Activated B cell treated with CpG ODN at 0.5 μM for 24 hours (primary cell): ENCODE measurements around the gene TSPAN11. TPM values are rescaled to one million over a fixed set of nuclear protein-coding genes. Genes with fewer than 3 reads are reported as not detected.

Source experiments
- ATAC-seq: fragments of 200-7000 bp; cut with Tn5 transposase; one replicate; pipeline ENCODE4 v1.10.0; 2021; ENCODE audit warnings: low read depth, mild to moderate bottlenecking, moderate library complexity
- CTCF ChIA-PET: fragments of 350-600 bp; sonication (Branson Sonifier 250); formaldehyde crosslinking; loops from one replicate; lab custom pipeline; 2021; ENCODE audit warnings: antibody characterized with exemption; lab: Charles Lee
- POLR2A ChIA-PET: fragments of 350-600 bp; sonication (Branson Sonifier 250); formaldehyde crosslinking; loops from one replicate; lab custom pipeline; 2021; ENCODE audit warnings: antibody characterized with exemption; lab: Charles Lee
- DNase-seq: peaks from one replicate; pipeline ENCODE4 v3.0.0; 2022
- H3K27ac Mint-ChIP-seq: one replicate; pipeline ENCODE4 v1.8.0; 2020; ENCODE audit warnings: mixed read lengths
- H3K27me3 Mint-ChIP-seq: one replicate; pipeline ENCODE4 v1.8.0; 2021; ENCODE audit warnings: mixed read lengths
- H3K36me3 Mint-ChIP-seq: one replicate; pipeline ENCODE4 v1.8.0; 2021; ENCODE audit warnings: low read depth, mixed read lengths
- H3K4me1 Mint-ChIP-seq: one replicate; pipeline ENCODE4 v1.8.0; 2021; ENCODE audit warnings: mixed read lengths
- H3K4me3 Mint-ChIP-seq: one replicate; pipeline ENCODE4 v1.8.0; 2020; ENCODE audit warnings: mild to moderate bottlenecking, mixed read lengths
- H3K9me3 Mint-ChIP-seq: one replicate; pipeline ENCODE4 v1.8.0; 2020; ENCODE audit warnings: mixed read lengths
- intact Hi-C: fragments of 100-400 bp; cut with micrococcal nuclease; formaldehyde crosslinking; loops from one replicate; pipeline ENCODE4 v1.15.1; 2024
- total RNA-seq: library from RNA; stranded (reverse); gene quantifications from 2 replicates; pipeline ENCODE4 v1.2.3, GENCODE V29; 2022
- TF ChIP-seq, protein P1 (sequence below): fragments of 200-600 bp; IDR thresholded peaks from one replicate; pipeline ENCODE4 v1.8.0; 2022; ENCODE audit warnings: antibody characterized with exemption, mild to moderate bottlenecking

TSPAN11 gene
- total RNA-seq, 1 donor from 2014 or later, result not detected

DNA sequence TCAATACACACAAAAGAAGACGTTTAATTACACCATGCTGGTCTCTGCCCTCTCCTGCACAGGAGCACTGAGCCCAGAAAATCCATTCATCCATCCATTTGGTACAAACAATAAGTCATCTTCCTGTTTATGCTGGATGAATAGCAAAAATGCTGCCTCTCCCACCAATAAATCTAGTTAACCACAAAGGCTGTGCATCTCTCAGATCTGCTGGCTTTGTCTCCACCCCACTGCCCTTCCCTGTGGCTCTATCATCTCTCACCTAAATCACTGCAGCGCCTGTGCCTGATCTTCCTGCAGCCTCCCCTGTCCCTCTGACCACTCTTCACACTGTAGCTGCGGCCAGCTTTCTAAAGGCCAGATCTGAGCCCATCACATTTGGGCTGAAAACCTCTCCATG lies 74.2 kb downstream of the TSPAN11 start:
- Mint-ChIP-seq H3K4me1 (no peaks in the 10 kb centered on the region), H3K36me3 (no peaks in the 10 kb centered on the region), H3K4me3 (no peak overlapping the region), H3K27ac (no peak overlapping the region), H3K27me3 (no peaks in the 10 kb centered on the region), H3K9me3 (no peaks in the 10 kb centered on the region)
- ChIA-PET POLR2A (interaction anchor here (0.6 kb wide), 1 partner anchor 122 kb away, joined by 3 read pairs; no protein-coding TSS in a partner anchor), CTCF (interaction anchor here (0.7 kb wide), 1 partner anchor 15 kb away, joined by 4 read pairs; no protein-coding TSS in a partner anchor)
- DNase-seq (no peak), ATAC-seq (no peak)
- intact Hi-C loops, result no loop called here
- TF ChIP-seq, protein P1, sequence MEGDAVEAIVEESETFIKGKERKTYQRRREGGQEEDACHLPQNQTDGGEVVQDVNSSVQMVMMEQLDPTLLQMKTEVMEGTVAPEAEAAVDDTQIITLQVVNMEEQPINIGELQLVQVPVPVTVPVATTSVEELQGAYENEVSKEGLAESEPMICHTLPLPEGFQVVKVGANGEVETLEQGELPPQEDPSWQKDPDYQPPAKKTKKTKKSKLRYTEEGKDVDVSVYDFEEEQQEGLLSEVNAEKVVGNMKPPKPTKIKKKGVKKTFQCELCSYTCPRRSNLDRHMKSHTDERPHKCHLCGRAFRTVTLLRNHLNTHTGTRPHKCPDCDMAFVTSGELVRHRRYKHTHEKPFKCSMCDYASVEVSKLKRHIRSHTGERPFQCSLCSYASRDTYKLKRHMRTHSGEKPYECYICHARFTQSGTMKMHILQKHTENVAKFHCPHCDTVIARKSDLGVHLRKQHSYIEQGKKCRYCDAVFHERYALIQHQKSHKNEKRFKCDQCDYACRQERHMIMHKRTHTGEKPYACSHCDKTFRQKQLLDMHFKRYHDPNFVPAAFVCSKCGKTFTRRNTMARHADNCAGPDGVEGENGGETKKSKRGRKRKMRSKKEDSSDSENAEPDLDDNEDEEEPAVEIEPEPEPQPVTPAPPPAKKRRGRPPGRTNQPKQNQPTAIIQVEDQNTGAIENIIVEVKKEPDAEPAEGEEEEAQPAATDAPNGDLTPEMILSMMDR, result no peak

DNA sequence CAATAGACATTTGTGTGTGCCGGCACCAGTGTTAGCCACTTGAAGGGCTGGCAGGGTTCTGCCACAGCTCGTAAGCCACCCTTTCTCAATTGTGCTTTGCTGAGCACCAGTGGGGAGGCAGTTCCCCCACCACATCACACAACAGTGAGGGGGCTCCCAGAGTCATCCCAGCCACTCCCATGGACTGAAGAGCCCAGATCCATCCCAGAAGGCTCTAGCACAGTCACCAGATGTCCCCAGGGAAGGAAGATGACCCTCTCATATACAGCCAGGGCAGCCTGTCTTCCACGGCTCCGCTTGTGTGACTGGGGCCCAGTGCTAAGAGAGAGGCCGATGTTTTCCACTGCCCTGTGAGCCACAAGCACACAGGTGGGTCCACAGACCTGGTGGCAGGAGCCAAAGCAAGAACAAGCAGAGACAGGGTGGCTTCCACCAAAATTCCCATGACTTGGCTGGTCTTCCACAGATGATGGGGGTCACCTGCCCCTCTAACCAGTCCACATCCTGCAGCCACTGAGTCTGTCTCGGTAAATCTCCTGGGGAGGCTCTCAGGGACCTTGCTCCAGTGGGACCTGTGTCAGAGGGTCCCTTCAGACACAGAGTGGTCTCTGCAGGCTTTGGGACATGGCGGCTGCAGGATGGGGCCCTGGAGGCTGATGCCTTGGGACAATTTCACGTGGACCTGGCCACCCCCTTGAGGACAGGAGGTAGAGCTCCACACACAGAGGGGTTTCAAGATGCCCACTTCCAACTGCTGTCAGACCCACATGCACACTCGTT lies 75.2 kb downstream of the TSPAN11 start:
- no peak overlapping the region for H3K27ac Mint-ChIP-seq
- H3K9me3 Mint-ChIP-seq, result no peaks in the 10 kb centered on the region
- H3K36me3 Mint-ChIP-seq, result no peaks in the 10 kb centered on the region
- DNase-seq (no peak), ATAC-seq (no peak)
- CTCF ChIA-PET, result no interaction called here
- H3K27me3 Mint-ChIP-seq, result no peaks in the 10 kb centered on the region
- TF ChIP-seq, protein P1, result no peak
- intact Hi-C loops, result no loop called here
- POLR2A ChIA-PET, result no interaction called here
- no peak overlapping the region for H3K4me3 Mint-ChIP-seq
- no peaks in the 10 kb centered on the region for H3K4me1 Mint-ChIP-seq

DNA sequence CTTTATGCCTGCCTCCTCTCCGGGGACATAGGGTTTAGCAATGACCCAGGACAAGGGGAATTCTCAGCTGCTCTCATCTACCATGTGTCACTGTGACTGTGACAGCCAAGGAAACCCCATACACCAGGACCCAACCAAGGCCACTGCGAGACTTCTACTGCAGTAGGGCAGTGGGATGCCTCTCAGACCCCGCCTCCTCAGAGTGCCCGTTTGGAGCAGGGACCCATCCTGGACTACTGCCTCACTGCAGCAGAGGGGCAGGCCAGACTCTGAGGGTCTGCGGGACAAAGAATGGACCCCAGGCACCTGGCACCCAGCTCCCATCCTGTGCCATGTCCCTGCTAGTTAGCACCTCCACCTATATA lies 75.8 kb downstream of the TSPAN11 start:
- ATAC-seq, result no peak
- TF ChIP-seq, protein P1, result no peak
- Mint-ChIP-seq H3K4me3 (no peak overlapping the region), H3K36me3 (no peaks in the 10 kb centered on the region), H3K9me3 (no peaks in the 10 kb centered on the region), H3K27me3 (no peaks in the 10 kb centered on the region), H3K4me1 (no peaks in the 10 kb centered on the region), H3K27ac (no peak overlapping the region)
- POLR2A ChIA-PET, result no interaction called here
- CTCF ChIA-PET, result no interaction called here
- DNase-seq, result no peak
- intact Hi-C loops, result no loop called here

GRCh38 chr12:31002999-31003398 lies 76.5 kb downstream of the TSPAN11 start:
- ChIA-PET CTCF (no interaction called here), POLR2A (no interaction called here)
- no peaks in the 10 kb centered on the region for H3K4me1 Mint-ChIP-seq

More at GRCh38 chr12:31002999-31003398, 76.5 kb downstream of the TSPAN11 start:
- intact Hi-C loops, result no loop called here
- Mint-ChIP-seq H3K36me3 (no peaks in the 10 kb centered on the region), H3K27me3 (no peaks in the 10 kb centered on the region), H3K9me3 (no peaks in the 10 kb centered on the region), H3K27ac (no peak overlapping the region), H3K4me3 (no peak overlapping the region)
- DNase-seq (no peak), ATAC-seq (no peak)
- TF ChIP-seq, protein P1, result no peak
